HG02852 (cell line): ENCODE results near the gene DHRS7.

Source experiments
- ATAC-seq: cut with Tn5 transposase; IDR thresholded peaks from one replicate; pipeline ENCODE4 v1.9.1; 2021; ENCODE audit warnings: mild to moderate bottlenecking, moderate library complexity; ENCODE audit not compliant: unreplicated experiment

DHRS7 gene

GRCh38 chr14:60164712-60165546, at the start of gene DHRS7:
TSS of gene DHRS7 (minus strand) at chr14:60165398. CDS start at chr14:60165309, 89 bp downstream.
- ATAC-seq = peak; percentile 87

GRCh38 chr14:60214415-60215126, 49.4 kb upstream of the DHRS7 start:
- ATAC-seq = no peak

- ATAC-seq = no peak
Observed at GRCh38 chr14:60214003-60214402, 48.8 kb upstream of the DHRS7 start.

GRCh38 chr14:60212503-60213371, 47.5 kb upstream of the DHRS7 start:
- ATAC-seq = peak; percentile 90

GRCh38 chr14:60211153-60211552, 46.0 kb upstream of the DHRS7 start:
- ATAC-seq = no peak

GRCh38 chr14:60210703-60211102, 45.5 kb upstream of the DHRS7 start:
- ATAC-seq = no peak

GRCh38 chr14:60206837-60207533, 41.8 kb upstream of the DHRS7 start:
- ATAC-seq = peak; percentile 42

- no peak for ATAC-seq
Observed at GRCh38 chr14:60206249-60206670, 41.1 kb upstream of the DHRS7 start.

GRCh38 chr14:60204843-60205774, 39.9 kb upstream of the DHRS7 start:
- peak; percentile 55 for ATAC-seq

GRCh38 chr14:60204104-60204842, 39.1 kb upstream of the DHRS7 start:
- ATAC-seq = peak; percentile 55

GRCh38 chr14:60199321-60199720, 34.1 kb upstream of the DHRS7 start:
- no peak for ATAC-seq

GRCh38 chr14:60197629-60198303, 32.6 kb upstream of the DHRS7 start:
- ATAC-seq = no peak

GRCh38 chr14:60196291-60196690, 31.1 kb upstream of the DHRS7 start:
- ATAC-seq = no peak

GRCh38 chr14:60195179-60195810, 30.1 kb upstream of the DHRS7 start:
- peak; percentile 73 for ATAC-seq

GRCh38 chr14:60189923-60190840, 25.0 kb upstream of the DHRS7 start:
- no peak for ATAC-seq

- no peak for ATAC-seq
Observed at GRCh38 chr14:60188696-60189095, 23.5 kb upstream of the DHRS7 start.

- no peak for ATAC-seq
Observed at GRCh38 chr14:60188115-60188514, 22.9 kb upstream of the DHRS7 start.
